NCI-H2107 (cell line): ENCODE results near the gene BRCA2.

ENCODE experiments used
- DNase-seq: peaks from one replicate; lab custom pipeline; 2025; lab: John Stamatoyannopoulos, UW

BRCA2 gene

GRCh38 chr13:32315238-32316027, at the start of gene BRCA2, which contains the start of gene ZAR1L:
TSS of gene BRCA2 (plus strand) at chr13:32315508. CDS start at chr13:32316461, 953 bp downstream.
TSS of gene ZAR1L (minus strand) at chr13:32315363. CDS start at chr13:32311925, 3,438 bp downstream.
- DNase-seq = peak; percentile 69

GRCh38 chr13:32265726-32266125, 49.6 kb upstream of the BRCA2 start:
- no peak for DNase-seq

GRCh38 chr13:32266130-32266529, 49.2 kb upstream of the BRCA2 start:
- no peak for DNase-seq

- DNase-seq = no peak
These were observed 47.4 kb upstream of the BRCA2 start for GRCh38 chr13:32267836-32268439.

GRCh38 chr13:32272021-32272683, 43.2 kb upstream of the BRCA2 start:
- no peak for DNase-seq

- DNase-seq = no peak
These were observed 37.5 kb upstream of the BRCA2 start for GRCh38 chr13:32277839-32278238.

GRCh38 chr13:32278426-32278825, 36.9 kb upstream of the BRCA2 start:
- DNase-seq = no peak

- no peak for DNase-seq
These were observed 34.2 kb upstream of the BRCA2 start for GRCh38 chr13:32281096-32281495.

- no peak for DNase-seq
These were observed 33.1 kb upstream of the BRCA2 start for GRCh38 chr13:32282096-32282711.

- no peak for DNase-seq
These were observed 30.2 kb upstream of the BRCA2 start for GRCh38 chr13:32284927-32285632.

- DNase-seq = no peak
These were observed 29.7 kb upstream of the BRCA2 start for GRCh38 chr13:32285633-32285965.

- DNase-seq = no peak
These were observed 18.1 kb upstream of the BRCA2 start for GRCh38 chr13:32297206-32297605.

- no peak for DNase-seq
These were observed 16.6 kb upstream of the BRCA2 start for GRCh38 chr13:32298695-32299094.

- DNase-seq = no peak
These were observed 15.4 kb upstream of the BRCA2 start for GRCh38 chr13:32299893-32300292.

GRCh38 chr13:32300406-32300805, 14.9 kb upstream of the BRCA2 start:
- DNase-seq = no peak

GRCh38 chr13:32300920-32301319, 14.4 kb upstream of the BRCA2 start:
- no peak for DNase-seq

GRCh38 chr13:32302461-32302860, 12.8 kb upstream of the BRCA2 start:
- no peak for DNase-seq

- no peak for DNase-seq
These were observed 9.7 kb upstream of the BRCA2 start for GRCh38 chr13:32305646-32306045.

GRCh38 chr13:32309312-32310133, 5.8 kb upstream of the BRCA2 start:
- DNase-seq = no peak

- peak; percentile 1 for DNase-seq
These were observed 5.1 kb upstream of the BRCA2 start for GRCh38 chr13:32310134-32310706.
